Forelimb muscle (tissue), 1 donor: ENCODE data around the gene RTN4RL1. TPM values are rescaled to one million over a fixed set of nuclear protein-coding genes. Genes with fewer than 3 reads are reported as not detected.
"Not testable (repeated sequence)": the region's sequence is repeated elsewhere in the genome, so short reads cannot be mapped to it uniquely, and the experiment has no call there.

Experiments
- DNase-seq: peaks from one replicate; pipeline ENCODE4 v3.0.0-alpha.2; 2013; ENCODE audit warnings: low read depth
- polyA plus RNA-seq: library from polyadenylated mRNA; unstranded; fragments of 120-200 nt; gene quantifications from one replicate; pipeline ENCODE4 v1.2.1, GENCODE V29; 2013; ENCODE audit not compliant: insufficient read length

RTN4RL1 gene
- polyA plus RNA-seq, 1 donor = 1.5 TPM

- DNase-seq = no peak
These were observed 21.6 kb downstream of the RTN4RL1 start for GRCh38 chr17:2003525-2003924.

- DNase-seq = no peak
These were observed 22.3 kb downstream of the RTN4RL1 start for GRCh38 chr17:2002767-2003329.

GRCh38 chr17:1999557-2000251 is 25.4 kb downstream of the RTN4RL1 start:
- DNase-seq = no peak

- no peak for DNase-seq
These were observed 27.0 kb downstream of the RTN4RL1 start for GRCh38 chr17:1997927-1998742.

- no peak for DNase-seq
These were observed 27.7 kb downstream of the RTN4RL1 start for GRCh38 chr17:1997289-1997926.

- DNase-seq = no peak
These were observed 28.3 kb downstream of the RTN4RL1 start for GRCh38 chr17:1996800-1997288.

GRCh38 chr17:1995907-1996799 is 29.0 kb downstream of the RTN4RL1 start:
- DNase-seq = no peak

GRCh38 chr17:1995321-1995892 is 29.7 kb downstream of the RTN4RL1 start:
- DNase-seq = no peak

GRCh38 chr17:1994707-1995106 is 30.4 kb downstream of the RTN4RL1 start:
- DNase-seq = no peak

- no peak for DNase-seq
These were observed 32.6 kb downstream of the RTN4RL1 start for GRCh38 chr17:1992541-1992940.

- DNase-seq = no peak
These were observed 36.0 kb downstream of the RTN4RL1 start for GRCh38 chr17:1989135-1989534.

GRCh38 chr17:1986783-1987451 is 38.2 kb downstream of the RTN4RL1 start:
- no peak for DNase-seq

GRCh38 chr17:1985686-1986085 is 39.4 kb downstream of the RTN4RL1 start:
- no peak for DNase-seq

GRCh38 chr17:1985093-1985492 is 40.0 kb downstream of the RTN4RL1 start:
- DNase-seq = no peak

- DNase-seq = not testable (repeated sequence)
These were observed 42.3 kb downstream of the RTN4RL1 start for GRCh38 chr17:1982793-1983366.

GRCh38 chr17:1980665-1981250 is 44.4 kb downstream of the RTN4RL1 start:
- DNase-seq = no peak

GRCh38 chr17:1979182-1979985 is 45.8 kb downstream of the RTN4RL1 start:
- DNase-seq = no peak

GRCh38 chr17:1978396-1978949 is 46.7 kb downstream of the RTN4RL1 start:
- no peak for DNase-seq
